Colonic mucosa (tissue), 4 donors: ENCODE results near the gene PIGB. TPM values are rescaled to one million over a fixed set of nuclear protein-coding genes. Genes with fewer than 3 reads are reported as not detected.

Source experiments
- DNase-seq: peaks from one replicate; pipeline ENCODE4 v3.0.0-alpha.2; 2020
- H3K27ac ChIP-seq: fragments of 200-600 bp; one replicate; pipeline ENCODE4 v1.8.0; 2021
- H3K27me3 ChIP-seq: fragments of 200-600 bp; one replicate; pipeline ENCODE4 v1.8.0; 2021
- H3K36me3 ChIP-seq: fragments of 200-600 bp; one replicate; pipeline ENCODE4 v1.8.0; 2021
- H3K4me1 ChIP-seq: fragments of 200-600 bp; one replicate; pipeline ENCODE4 v1.8.0; 2021; ENCODE audit warnings: mild to moderate bottlenecking
- H3K4me3 ChIP-seq: fragments of 200-600 bp; one replicate; pipeline ENCODE4 v1.8.0; 2021
- H3K9ac ChIP-seq, 2 donors: one replicate each; pipeline ENCODE4 v1.7.0; 2013; ENCODE audit warnings: control low read depth in 2 of 2, low read depth in 2 of 2, low read length in 2 of 2
- H3K9me3 ChIP-seq: fragments of 200-600 bp; one replicate; pipeline ENCODE4 v1.8.0; 2021
- intact Hi-C: fragments of 100-400 bp; cut with DNase I; formaldehyde crosslinking; loops from one replicate; pipeline ENCODE4 v1.14.1; 2022
- total RNA-seq, 2 donors: library from RNA; stranded (reverse); fragmentation: NEBNext Ultra II Directional in 1 of 2; extraction: Animal tissue kit (Norgen Biotek cat#: 25700) in 1 of 2; gene quantifications; one replicate each; pipeline ENCODE4 v1.2.1, GENCODE V29; 2021
- TF ChIP-seq, protein P1 (sequence below): fragments of 200-600 bp; IDR thresholded peaks from one replicate; pipeline ENCODE4 v1.8.0; 2022; ENCODE audit warnings: antibody characterized with exemption, mild to moderate bottlenecking
- donor health status: healthy.
- donor health status: DM: no; HTN: no; CAD: no.
- donor health status: DM: no; HTN: no; CAD: no.

The PIGB gene
- total RNA-seq, 2 donors from 2014 or later = 15.0 to 15.8 TPM

DNA sequence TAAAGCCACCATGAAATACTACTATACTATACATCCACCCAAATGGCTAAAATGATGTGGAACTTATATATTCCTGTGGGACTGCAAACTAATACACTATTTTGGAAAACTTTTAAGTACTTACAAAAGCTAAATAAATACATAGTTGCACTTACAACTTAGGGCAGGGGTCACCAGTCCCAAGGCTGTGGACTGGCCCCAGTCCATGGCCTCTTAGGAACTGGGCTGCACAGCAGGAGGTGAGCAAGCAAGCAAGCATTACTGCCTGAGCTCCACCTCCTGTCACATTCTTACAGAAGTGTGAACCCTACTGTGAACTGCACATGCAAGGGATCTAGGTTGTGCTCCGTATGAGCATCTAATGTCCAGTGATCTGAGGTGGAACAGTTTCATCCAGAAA is 18.1 kb downstream of the PIGB start:
- no peak overlapping the region for H3K27ac ChIP-seq
- TF ChIP-seq, protein P1, sequence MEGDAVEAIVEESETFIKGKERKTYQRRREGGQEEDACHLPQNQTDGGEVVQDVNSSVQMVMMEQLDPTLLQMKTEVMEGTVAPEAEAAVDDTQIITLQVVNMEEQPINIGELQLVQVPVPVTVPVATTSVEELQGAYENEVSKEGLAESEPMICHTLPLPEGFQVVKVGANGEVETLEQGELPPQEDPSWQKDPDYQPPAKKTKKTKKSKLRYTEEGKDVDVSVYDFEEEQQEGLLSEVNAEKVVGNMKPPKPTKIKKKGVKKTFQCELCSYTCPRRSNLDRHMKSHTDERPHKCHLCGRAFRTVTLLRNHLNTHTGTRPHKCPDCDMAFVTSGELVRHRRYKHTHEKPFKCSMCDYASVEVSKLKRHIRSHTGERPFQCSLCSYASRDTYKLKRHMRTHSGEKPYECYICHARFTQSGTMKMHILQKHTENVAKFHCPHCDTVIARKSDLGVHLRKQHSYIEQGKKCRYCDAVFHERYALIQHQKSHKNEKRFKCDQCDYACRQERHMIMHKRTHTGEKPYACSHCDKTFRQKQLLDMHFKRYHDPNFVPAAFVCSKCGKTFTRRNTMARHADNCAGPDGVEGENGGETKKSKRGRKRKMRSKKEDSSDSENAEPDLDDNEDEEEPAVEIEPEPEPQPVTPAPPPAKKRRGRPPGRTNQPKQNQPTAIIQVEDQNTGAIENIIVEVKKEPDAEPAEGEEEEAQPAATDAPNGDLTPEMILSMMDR = no peak
- H3K9ac ChIP-seq = no peak overlapping the region
- H3K4me1 ChIP-seq = no peaks in the 10 kb centered on the region
- DNase-seq = no peak
- H3K36me3 ChIP-seq = no peaks in the 10 kb centered on the region
- intact Hi-C loops = no loop called here
- no peaks in the 10 kb centered on the region for H3K9me3 ChIP-seq
- no peaks in the 10 kb centered on the region for H3K27me3 ChIP-seq
- no peak overlapping the region for H3K4me3 ChIP-seq

DNA sequence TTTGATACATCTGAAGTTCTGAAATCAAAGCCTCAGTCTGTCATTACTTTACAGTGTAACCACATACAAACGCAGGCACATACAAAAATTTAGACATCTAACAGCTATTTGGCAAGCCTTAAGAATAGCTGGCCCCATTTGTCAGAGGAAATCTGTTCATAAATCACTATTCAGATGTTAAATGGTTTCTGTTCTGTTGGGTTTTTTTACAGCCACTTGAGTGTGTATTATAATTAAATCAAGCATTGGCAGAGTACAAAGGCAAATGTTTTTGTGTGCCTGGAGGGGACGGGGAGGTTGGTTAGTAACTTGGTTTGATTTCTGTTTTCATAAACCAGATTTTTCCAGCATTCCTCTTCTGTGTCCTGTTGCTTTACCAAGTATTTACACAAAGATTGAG is 24.1 kb downstream of the PIGB start:
- TF ChIP-seq, protein P1 = no peak

DNA sequence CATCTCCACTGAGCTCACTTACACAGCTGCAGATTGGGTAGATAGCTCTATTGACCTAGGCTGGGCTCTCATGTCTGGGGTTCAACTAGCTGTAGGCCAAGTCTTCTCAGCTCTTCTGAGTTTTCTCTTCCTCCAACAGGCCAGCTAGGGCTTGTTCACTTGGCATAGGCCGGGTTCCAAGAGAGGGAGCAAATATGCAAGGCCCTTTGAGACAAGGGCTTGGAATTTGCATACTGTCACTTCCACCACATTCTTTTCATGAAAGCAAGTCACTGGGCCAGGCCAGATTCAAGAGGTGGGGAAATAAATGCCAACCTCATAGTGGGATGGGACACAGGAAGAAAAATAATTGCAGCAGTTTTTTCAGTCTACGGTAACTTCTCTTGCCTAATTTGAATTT is 25.2 kb downstream of the PIGB start:
- H3K9me3 ChIP-seq = no peaks in the 10 kb centered on the region
- H3K4me1 ChIP-seq = no peaks in the 10 kb centered on the region
- DNase-seq = no peak
- no peak overlapping the region for H3K27ac ChIP-seq
- H3K9ac ChIP-seq = no peak overlapping the region
- no peak overlapping the region for H3K4me3 ChIP-seq
- TF ChIP-seq, protein P1 = no peak
- no peaks in the 10 kb centered on the region for H3K27me3 ChIP-seq
- intact Hi-C loops = no loop called here
- H3K36me3 ChIP-seq = no peaks in the 10 kb centered on the region

More for the DNA sequence above, 24.1 kb downstream of the PIGB start:
- Histone ChIP-seq H3K36me3 (no peaks in the 10 kb centered on the region), H3K27me3 (no peaks in the 10 kb centered on the region), H3K9me3 (no peaks in the 10 kb centered on the region), H3K27ac (no peak overlapping the region), H3K9ac (no peak overlapping the region), H3K4me3 (no peak overlapping the region), H3K4me1 (no peaks in the 10 kb centered on the region)
- no peak for DNase-seq
- intact Hi-C loops = no loop called here

DNA sequence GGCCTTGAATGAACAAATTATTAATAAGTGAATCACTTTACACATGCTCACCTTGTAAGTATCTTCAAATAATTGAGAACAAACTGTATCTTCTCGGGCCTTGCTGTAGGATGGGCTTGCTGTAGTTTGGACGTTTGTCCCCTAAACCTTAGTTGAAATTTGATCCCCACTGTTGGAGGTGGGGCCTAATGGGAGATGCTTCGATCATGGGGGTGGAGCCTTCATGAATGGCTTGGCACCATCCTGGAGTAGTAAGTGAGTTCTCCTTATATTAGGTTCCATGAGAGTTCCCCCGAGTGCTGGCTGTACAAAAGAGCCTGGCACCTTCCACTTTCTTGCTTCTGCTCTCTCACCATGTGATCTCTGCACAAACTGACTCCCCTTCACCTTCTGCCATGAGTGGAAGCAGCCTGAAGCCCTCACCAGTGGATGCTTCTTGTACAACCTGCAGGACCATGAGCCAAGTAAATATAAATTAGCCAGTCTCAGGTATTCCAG is 29.3 kb downstream of the PIGB start:
- intact Hi-C loops = no loop called here
- Histone ChIP-seq H3K27ac (no peak overlapping the region), H3K27me3 (no peaks in the 10 kb centered on the region), H3K4me1 (no peaks in the 10 kb centered on the region), H3K4me3 (no peak overlapping the region), H3K9ac (no peak overlapping the region), H3K9me3 (no peaks in the 10 kb centered on the region), H3K36me3 (no peaks in the 10 kb centered on the region)
- no peak for DNase-seq
- TF ChIP-seq, protein P1 = no peak

DNA sequence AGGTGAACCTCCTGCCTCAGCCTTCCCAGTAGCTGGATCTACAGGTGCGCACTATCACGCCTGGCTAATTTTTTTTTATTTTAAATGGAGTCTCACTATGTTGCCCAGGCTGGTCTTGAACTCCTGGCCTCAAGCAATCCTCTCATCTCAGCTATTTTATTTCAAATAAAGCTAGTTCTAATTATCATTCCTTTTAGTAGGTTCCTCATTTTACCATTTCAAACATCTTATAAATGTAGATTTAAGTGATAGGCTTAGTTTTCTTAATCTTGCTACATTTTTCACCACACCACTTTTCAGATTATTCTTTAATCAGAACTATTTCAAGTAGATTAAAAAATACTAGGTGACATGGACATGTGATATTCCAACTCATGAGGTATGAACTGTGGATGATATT is 30.3 kb downstream of the PIGB start:
- no peak for DNase-seq
- H3K9ac ChIP-seq = no peak overlapping the region
- H3K4me3 ChIP-seq = no peak overlapping the region
- no peaks in the 10 kb centered on the region for H3K4me1 ChIP-seq
- no peaks in the 10 kb centered on the region for H3K36me3 ChIP-seq
- no peaks in the 10 kb centered on the region for H3K9me3 ChIP-seq
- no peak overlapping the region for H3K27ac ChIP-seq
- TF ChIP-seq, protein P1 = no peak
- intact Hi-C loops = no loop called here
- H3K27me3 ChIP-seq = no peaks in the 10 kb centered on the region
